ENCODE measurements around the gene CBX1.
"Not testable (repeated sequence)": the region's sequence is repeated elsewhere in the genome, so short reads cannot be mapped to it uniquely, and the experiment has no call there.

The CBX1 gene

GRCh38 chr17:48081858-48082257, 19.4 kb downstream of the CBX1 start:
- no peak for DNase-seq (ENCODE audit: low read depth)
- no peak for TF ChIP-seq CTCF (IDR thresholded peaks at IDR 0.05; ENCODE audit: insufficient read depth, low read depth, low read length, missing control alignments)
- no peak overlapping the region for H3K4me3 ChIP-seq (ENCODE audit: low read length)

GRCh38 chr17:48077152-48077551, 24.1 kb downstream of the CBX1 start:
- not testable (repeated sequence) for DNase-seq (ENCODE audit: low read depth); H3K4me3 ChIP-seq (ENCODE audit: low read length)

- H3K4me3 ChIP-seq (ENCODE audit: low read length) = no peak overlapping the region
- peak; percentile 77 for DNase-seq (ENCODE audit: low read depth)
- TF ChIP-seq CTCF (IDR thresholded peaks at IDR 0.05; ENCODE audit: insufficient read depth, low read depth, low read length, missing control alignments) = peak; percentile 82
Observed at GRCh38 chr17:48074322-48075081, 26.8 kb downstream of the CBX1 start.

GRCh38 chr17:48073566-48074094, 27.6 kb downstream of the CBX1 start:
- H3K4me3 ChIP-seq (ENCODE audit: low read length); DNase-seq (ENCODE audit: low read depth): not testable (repeated sequence)

GRCh38 chr17:48072811-48073210, 28.5 kb downstream of the CBX1 start:
- not testable (repeated sequence) for DNase-seq (ENCODE audit: low read depth); H3K4me3 ChIP-seq (ENCODE audit: low read length)

GRCh38 chr17:48071654-48072053, 29.6 kb downstream of the CBX1 start:
- DNase-seq (ENCODE audit: low read depth) = no peak
- no peak for TF ChIP-seq CTCF (IDR thresholded peaks at IDR 0.05; ENCODE audit: insufficient read depth, low read depth, low read length, missing control alignments)
- no peak overlapping the region for H3K4me3 ChIP-seq (ENCODE audit: low read length)

GRCh38 chr17:48070195-48070594, 31.1 kb downstream of the CBX1 start:
- no peak for TF ChIP-seq CTCF (IDR thresholded peaks at IDR 0.05; ENCODE audit: insufficient read depth, low read depth, low read length, missing control alignments)
- no peak for DNase-seq (ENCODE audit: low read depth)
- H3K4me3 ChIP-seq (ENCODE audit: low read length) = no peak overlapping the region

- TF ChIP-seq CTCF (IDR thresholded peaks at IDR 0.05; ENCODE audit: insufficient read depth, low read depth, low read length, missing control alignments) = peak; percentile 53
- no peak overlapping the region for H3K4me3 ChIP-seq (ENCODE audit: low read length)
- no peak for DNase-seq (ENCODE audit: low read depth)
Observed at GRCh38 chr17:48068491-48068961, 32.8 kb downstream of the CBX1 start.

- H3K4me3 ChIP-seq (ENCODE audit: low read length) = not testable (repeated sequence)
- DNase-seq (ENCODE audit: low read depth) = peak; percentile 54
Observed at GRCh38 chr17:48067808-48068207, 33.5 kb downstream of the CBX1 start.

Data from epithelial cell of esophagus (primary cell).